Tibial nerve (tissue), 4 donors: Measurements from ENCODE around the gene MAP10.

Source experiments
- CTCF ChIP-seq, 5 experiments: fragments of 200-600 bp in 3 of 5; fragments of 450-650 bp in 2 of 5; sonication (generic) in 3 of 5; IDR thresholded peaks; one replicate each; pipeline ENCODE4 v1.5.1; 2016 to 2019; ENCODE audit warnings: antibody characterized with exemption in 5 of 5, mild to moderate bottlenecking in 3 of 5, moderate library complexity in 2 of 5
- EP300 ChIP-seq, 2 donors: sonication (generic); formaldehyde crosslinking; IDR thresholded peaks; one replicate each; pipeline ENCODE4 v1.6.1; 2017; ENCODE audit warnings: antibody characterized with exemption in 2 of 2, mild to moderate bottlenecking in 1 of 2
- POLR2A ChIP-seq, 2 donors: fragments of 450-650 bp; IDR thresholded peaks; one replicate each; pipeline ENCODE4 v1.6.1; 2017; ENCODE audit warnings: antibody characterized with exemption in 2 of 2, mild to moderate bottlenecking in 2 of 2, moderate library complexity in 2 of 2

GRCh38 chr1:232816324-232816723, 11.1 kb downstream of the MAP10 start:
- no peak for TF ChIP-seq CTCF (IDR thresholded peaks at IDR 0.05)
- TF ChIP-seq POLR2A (IDR thresholded peaks at IDR 0.05) = no peak
- TF ChIP-seq EP300 (IDR thresholded peaks at IDR 0.05) = no peak
